HG03378 (cell line): Measurements from ENCODE around the gene OAS2.

Experiments
- ATAC-seq: cut with Tn5 transposase; IDR thresholded peaks from one replicate; pipeline ENCODE4 v1.9.1; 2021; ENCODE audit warnings: mild to moderate bottlenecking, moderate library complexity; ENCODE audit not compliant: unreplicated experiment

Gene OAS2

GRCh38 chr12:113016796-113017195 lies 38.5 kb downstream of the OAS2 start:
- no peak for ATAC-seq

GRCh38 chr12:113019025-113019424 lies 40.7 kb downstream of the OAS2 start:
- no peak for ATAC-seq

- no peak for ATAC-seq
Measured at GRCh38 chr12:113021500-113021899, 43.2 kb downstream of the OAS2 start.

GRCh38 chr12:113022563-113023297 lies 44.4 kb downstream of the OAS2 start:
- no peak for ATAC-seq

- ATAC-seq: no peak
Measured at GRCh38 chr12:113027726-113028125, 49.4 kb downstream of the OAS2 start.

GRCh38 chr12:113030875-113031525 lies 52.7 kb downstream of the OAS2 start:
- no peak for ATAC-seq

GRCh38 chr12:113039911-113040445 lies 61.7 kb downstream of the OAS2 start:
- no peak for ATAC-seq

- no peak for ATAC-seq
Measured at GRCh38 chr12:113040722-113041171, 62.4 kb downstream of the OAS2 start.

- ATAC-seq: no peak
Measured at GRCh38 chr12:113041560-113041959, 63.2 kb downstream of the OAS2 start.

GRCh38 chr12:113043240-113043639 lies 64.9 kb downstream of the OAS2 start:
- no peak for ATAC-seq

GRCh38 chr12:113044516-113044915 lies 66.2 kb downstream of the OAS2 start:
- ATAC-seq: no peak

GRCh38 chr12:113048716-113049127 lies 70.4 kb downstream of the OAS2 start:
- ATAC-seq: no peak

GRCh38 chr12:113049976-113050742 lies 71.8 kb downstream of the OAS2 start:
- ATAC-seq: no peak

GRCh38 chr12:113050795-113051194 lies 72.5 kb downstream of the OAS2 start:
- no peak for ATAC-seq

- ATAC-seq: no peak
Measured at GRCh38 chr12:113051759-113052158, 73.4 kb downstream of the OAS2 start.

- ATAC-seq: no peak
Measured at GRCh38 chr12:113052326-113052725, 74.0 kb downstream of the OAS2 start.

- ATAC-seq: no peak
Measured at GRCh38 chr12:113054948-113055486, 76.7 kb downstream of the OAS2 start.

GRCh38 chr12:113055594-113056380 lies 77.5 kb downstream of the OAS2 start:
- ATAC-seq: no peak

GRCh38 chr12:113056381-113056630 lies 78.0 kb downstream of the OAS2 start:
- no peak for ATAC-seq

- no peak for ATAC-seq
Measured at GRCh38 chr12:113056631-113057488, 78.5 kb downstream of the OAS2 start, which contains the start of gene DTX1. Gene DTX1, plus strand, starts transcription at chr12:113056730. Its CDS starts 1,463 bp downstream, at chr12:113058193.
